Esophagus muscularis mucosa (tissue), 4 donors: ENCODE results near the gene KDM4F.

ENCODE experiments used
- EP300 ChIP-seq: sonication (generic); formaldehyde crosslinking; IDR thresholded peaks from one replicate; pipeline ENCODE4 v1.6.1; 2017; ENCODE audit warnings: antibody characterized with exemption
- POLR2A ChIP-seq: fragments of 450-650 bp; IDR thresholded peaks from one replicate; pipeline ENCODE4 v1.6.1; 2017; ENCODE audit warnings: antibody characterized with exemption, moderate library complexity, mild to moderate bottlenecking, low read depth
- POLR2AphosphoS5 ChIP-seq, 2 donors: sonication (generic); formaldehyde crosslinking; IDR thresholded peaks; one replicate each; pipeline ENCODE4 v1.6.1; 2017; ENCODE audit warnings: antibody characterized with exemption in 2 of 2
- TF ChIP-seq, protein P1 (sequence below), 3 experiments: fragments of 200-600 bp in 2 of 3; fragments of 450-650 bp in 1 of 3; sonication (generic) in 2 of 3; IDR thresholded peaks; one replicate each; pipeline ENCODE4 v1.5.1; 2017 to 2019; ENCODE audit warnings: antibody characterized with exemption in 3 of 3, mild to moderate bottlenecking in 2 of 3, moderate library complexity in 1 of 3

DNA sequence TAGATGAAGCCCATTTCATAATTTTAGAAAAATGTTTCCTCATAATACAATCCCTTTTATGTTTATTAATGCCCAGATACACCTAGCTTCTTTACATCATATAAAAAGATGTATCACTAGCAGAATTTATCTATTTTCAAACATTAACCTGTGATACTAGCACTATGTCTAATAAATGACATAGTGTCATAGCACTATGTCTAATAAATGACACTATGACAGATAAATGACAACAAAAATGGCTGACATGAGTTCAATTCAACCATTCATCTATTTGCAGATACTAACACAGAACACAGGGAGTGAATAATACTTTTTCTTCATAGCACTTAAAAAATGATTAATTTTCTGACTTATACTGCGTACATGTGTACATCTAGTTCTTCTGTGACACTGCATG lies 43.6 kb upstream of the KDM4F start:
- no peak for TF ChIP-seq POLR2AphosphoS5 (IDR thresholded peaks at IDR 0.05)
- TF ChIP-seq, protein P1, sequence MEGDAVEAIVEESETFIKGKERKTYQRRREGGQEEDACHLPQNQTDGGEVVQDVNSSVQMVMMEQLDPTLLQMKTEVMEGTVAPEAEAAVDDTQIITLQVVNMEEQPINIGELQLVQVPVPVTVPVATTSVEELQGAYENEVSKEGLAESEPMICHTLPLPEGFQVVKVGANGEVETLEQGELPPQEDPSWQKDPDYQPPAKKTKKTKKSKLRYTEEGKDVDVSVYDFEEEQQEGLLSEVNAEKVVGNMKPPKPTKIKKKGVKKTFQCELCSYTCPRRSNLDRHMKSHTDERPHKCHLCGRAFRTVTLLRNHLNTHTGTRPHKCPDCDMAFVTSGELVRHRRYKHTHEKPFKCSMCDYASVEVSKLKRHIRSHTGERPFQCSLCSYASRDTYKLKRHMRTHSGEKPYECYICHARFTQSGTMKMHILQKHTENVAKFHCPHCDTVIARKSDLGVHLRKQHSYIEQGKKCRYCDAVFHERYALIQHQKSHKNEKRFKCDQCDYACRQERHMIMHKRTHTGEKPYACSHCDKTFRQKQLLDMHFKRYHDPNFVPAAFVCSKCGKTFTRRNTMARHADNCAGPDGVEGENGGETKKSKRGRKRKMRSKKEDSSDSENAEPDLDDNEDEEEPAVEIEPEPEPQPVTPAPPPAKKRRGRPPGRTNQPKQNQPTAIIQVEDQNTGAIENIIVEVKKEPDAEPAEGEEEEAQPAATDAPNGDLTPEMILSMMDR (IDR thresholded peaks at IDR 0.05), result no peak
- TF ChIP-seq POLR2A, result no peak
- TF ChIP-seq EP300, result no peak
